ENCODE data around the gene TEKTIP1.
A peak's percentile ranks its signal among the peaks of the same experiment; 100 is the strongest.

Gene TEKTIP1

GRCh38 chr19:3501780-3502179, 37.2 kb upstream of the TEKTIP1 start:
- CTCF ChIA-PET, result interaction anchor here (1.0 to 1.9 kb wide), 3 partner anchors 17 to 19 kb away, joined by 3 to 4 read pairs (median 4); partner anchors contain the start of gene SMIM44
- DNase-seq (ENCODE audit: extremely low spot score), result no peak
- TF ChIP-seq CTCF (IDR thresholded peaks at IDR 0.05; ENCODE audit: control extremely low read depth, extremely low read depth, low read depth, missing control alignments), result no peak
- POLR2A ChIA-PET, result interaction anchor here (0.6 kb wide), 1 partner anchor 47 kb away, joined by 6 read pairs; no protein-coding TSS in a partner anchor

- POLR2A ChIA-PET, result interaction anchor here (0.7 kb wide), 1 partner anchor 825 kb away, joined by 4 read pairs; no protein-coding TSS in a partner anchor
- CTCF ChIA-PET, result interaction anchor here (1.0 kb wide), 2 partner anchors 30 to 42 kb away, joined by 3 read pairs; no protein-coding TSS in a partner anchor
- TF ChIP-seq CTCF (IDR thresholded peaks at IDR 0.05; ENCODE audit: control extremely low read depth, extremely low read depth, low read depth, missing control alignments), result no peak
- no peak for DNase-seq (ENCODE audit: extremely low spot score)
These were observed 35.9 kb upstream of the TEKTIP1 start for GRCh38 chr19:3503036-3503572.

- TF ChIP-seq CTCF (IDR thresholded peaks at IDR 0.05; ENCODE audit: control extremely low read depth, extremely low read depth, low read depth, missing control alignments), result no peak
- CTCF ChIA-PET, result interaction anchor here (1.9 kb wide), 1 partner anchor 20 kb away, joined by 5 read pairs; no protein-coding TSS in a partner anchor
- POLR2A ChIA-PET, result no interaction called here
- DNase-seq (ENCODE audit: extremely low spot score), result no peak
These were observed 34.2 kb upstream of the TEKTIP1 start for GRCh38 chr19:3504735-3505134.

GRCh38 chr19:3505598-3506383, 33.2 kb upstream of the TEKTIP1 start, which contains the start of gene FZR1:
FZR1 (plus strand) TSS chr19:3506311; CDS start chr19:3522990, 16,679 bp downstream.
- ChIA-PET POLR2A (interaction anchor here (0.7 kb wide), 1 partner anchor 301 kb away, joined by 4 read pairs; no protein-coding TSS in a partner anchor), CTCF (interaction anchor here (1.9 kb wide), 1 partner anchor 21 kb away, joined by 5 read pairs; no protein-coding TSS in a partner anchor)
- DNase-seq (ENCODE audit: extremely low spot score), result peak; percentile 100
- no peak for TF ChIP-seq CTCF (IDR thresholded peaks at IDR 0.05; ENCODE audit: control extremely low read depth, extremely low read depth, low read depth, missing control alignments)

- CTCF ChIA-PET, result interaction anchor here (1.9 kb wide), 1 partner anchor 22 kb away, joined by 5 read pairs; no protein-coding TSS in a partner anchor
- POLR2A ChIA-PET, result interaction anchor here (0.7 kb wide), 1 partner anchor 302 kb away, joined by 4 read pairs; no protein-coding TSS in a partner anchor
- no peak for TF ChIP-seq CTCF (IDR thresholded peaks at IDR 0.05; ENCODE audit: control extremely low read depth, extremely low read depth, low read depth, missing control alignments)
- peak; percentile 55 for DNase-seq (ENCODE audit: extremely low spot score)
These were observed 32.3 kb upstream of the TEKTIP1 start for GRCh38 chr19:3506384-3507340.

Data from GM10248 (cell line).